Lung (tissue), 12 donors: ENCODE results near the gene OR51I1. TPM values are rescaled to one million over a fixed set of nuclear protein-coding genes. Genes with fewer than 3 reads are reported as not detected.
A peak's percentile ranks its signal among the peaks of the same experiment; 100 is the strongest.

Source experiments
- ATAC-seq: fragments of 200-7000 bp; cut with Tn5 transposase; one replicate; pipeline ENCODE4 v1.9.1; 2020; ENCODE audit warnings: moderate number of reproducible peaks; ENCODE audit not compliant: insufficient read depth, low FRiP score
- DNase-seq, 3 donors: peaks; one replicate each; pipeline ENCODE4 v3.0.0-alpha.2; 2013 to 2017
- H3K27ac ChIP-seq, 2 donors: one replicate each; pipeline ENCODE4 v1.5.1; 2013; ENCODE audit warnings: mild to moderate bottlenecking in 2 of 2, moderate library complexity in 2 of 2, control low read depth in 1 of 2, inconsistent platforms in 1 of 2, low read depth in 1 of 2, low read length in 1 of 2
- H3K27me3 ChIP-seq, 3 donors: one replicate each; pipeline ENCODE4 v1.5.1; 2013; ENCODE audit warnings: low read length in 2 of 3; ENCODE audit not compliant: control insufficient read depth in 3 of 3, insufficient read depth in 3 of 3
- H3K36me3 ChIP-seq, 4 donors: one replicate each; pipeline ENCODE4 v1.5.1; 2013; ENCODE audit warnings: low read length in 4 of 4, mild to moderate bottlenecking in 1 of 4, moderate library complexity in 1 of 4; ENCODE audit not compliant: control insufficient read depth in 4 of 4, insufficient read depth in 4 of 4
- H3K4me1 ChIP-seq, 5 donors: one replicate each; pipeline ENCODE4 v1.5.1; 2013; ENCODE audit warnings: low read length in 5 of 5, mild to moderate bottlenecking in 2 of 5, moderate library complexity in 1 of 5; ENCODE audit not compliant: control insufficient read depth in 5 of 5, insufficient read depth in 5 of 5
- H3K4me3 ChIP-seq: one replicate; pipeline ENCODE4 v1.5.1; 2013; ENCODE audit warnings: mild to moderate bottlenecking, control low read depth, moderate library complexity
- H3K9ac ChIP-seq, 2 donors: one replicate each; pipeline ENCODE4 v1.5.1; 2013; ENCODE audit warnings: low read length in 2 of 2, control low read depth in 1 of 2; ENCODE audit not compliant: insufficient read depth in 1 of 2
- H3K9me3 ChIP-seq, 4 donors: one replicate each; pipeline ENCODE4 v1.5.1; 2013; ENCODE audit warnings: low read length in 3 of 4, mild to moderate bottlenecking in 1 of 4, moderate library complexity in 1 of 4; ENCODE audit not compliant: control insufficient read depth in 4 of 4, insufficient read depth in 3 of 4
- whole genome bisulfite sequencing, 2 donors: extraction: QIAGEN DNeasy Blood & Tissue Kit; methylation state at CpG; one replicate each; pipeline ENCODE4 v1.1.7; 2013; 5-methylcytosine and 5-hydroxymethylcytosine counted together
- polyA plus RNA-seq, 2 donors: library from polyadenylated mRNA; stranded (reverse); fragments of 200-250 nt; gene quantifications; one replicate each; pipeline ENCODE4 v1.2.1, GENCODE V29; 2013
- total RNA-seq, 2 donors: library from RNA; depleted of rRNA in 1 of 2; stranded (reverse); fragments of >200 nt in 1 of 2; gene quantifications; one replicate each; pipeline ENCODE4 v1.2.1, GENCODE V29; 2014 to 2021
- TF ChIP-seq, protein P1 (sequence below): IDR thresholded peaks from 2 replicates; pipeline ENCODE4 v1.5.1; 2012; ENCODE audit warnings: mild to moderate bottlenecking; ENCODE audit errors: control extremely low read depth, extremely low read depth
- donor health status: control.
- donor health status: control.
- donor health status: Bipolar disorder and iron deficiency.
- donor health status: healthy.
- donor health status: DM: yes; HTN: yes; CAD: no.

The OR51I1 gene
- total and polyA plus RNA-seq, 4 donors, result 3.2 TPM; not detected in 3

DNA sequence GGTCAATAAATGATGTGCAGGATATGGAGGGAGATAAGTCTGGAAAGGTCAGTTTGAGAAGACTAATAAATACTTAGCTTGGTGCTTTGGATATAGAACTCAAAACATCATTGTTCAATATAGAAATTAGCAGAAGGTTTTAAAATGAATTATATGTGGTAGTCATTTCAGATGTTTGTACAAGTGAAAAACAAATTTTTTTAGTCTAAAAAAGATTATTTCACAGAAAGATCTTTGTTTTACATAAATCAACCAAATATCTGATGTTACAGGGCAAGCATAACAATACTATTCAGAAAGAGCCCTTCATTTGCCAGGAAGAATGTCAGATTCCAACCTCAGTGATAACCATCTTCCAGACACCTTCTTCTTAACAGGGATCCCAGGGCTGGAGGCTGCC is 47.1 kb upstream of the OR51I1 start, which contains the start of gene OR52D1:
Gene OR52D1, plus strand, starts transcription at position 301 of the 400 bp plus-strand sequence. Its CDS starts 22 bp downstream, at position 323.
- no peak within 1 kb of the TSS for H3K4me3 ChIP-seq

DNA sequence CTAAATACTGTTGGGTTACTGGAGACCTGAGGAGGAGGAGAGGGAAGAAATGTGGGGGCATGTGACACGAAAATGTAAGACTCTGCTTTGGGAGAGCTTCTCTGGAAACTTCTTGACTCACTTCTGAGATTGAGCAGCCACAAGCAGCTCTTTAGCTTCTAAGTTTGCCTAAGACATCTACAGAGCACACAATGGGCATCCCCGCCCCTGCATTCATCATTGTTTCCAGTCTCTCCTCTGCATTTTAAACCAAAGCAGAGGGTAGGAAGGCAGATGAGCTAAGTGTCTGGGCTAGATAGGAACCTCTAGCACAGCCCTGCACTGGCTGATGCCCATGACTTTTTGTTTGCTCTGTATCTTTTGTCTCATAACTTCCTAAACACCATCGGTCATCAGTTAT is 45.1 kb upstream of the OR51I1 start:
- H3K9ac ChIP-seq, result no peak overlapping the region
- 71 to 80% methylated on average over 3 of the region's 3 CpGs for WGBS, 2 donors
- H3K36me3 ChIP-seq, result no peaks in the 10 kb centered on the region
- H3K9me3 ChIP-seq, result no peaks in the 10 kb centered on the region
- H3K4me3 ChIP-seq, result no peak overlapping the region
- no peaks in the 10 kb centered on the region for H3K4me1 ChIP-seq
- H3K27me3 ChIP-seq, result no peaks in the 10 kb centered on the region
- DNase-seq (no peak), ATAC-seq (no peak)
- H3K27ac ChIP-seq, result no peak overlapping the region
- TF ChIP-seq, protein P1, sequence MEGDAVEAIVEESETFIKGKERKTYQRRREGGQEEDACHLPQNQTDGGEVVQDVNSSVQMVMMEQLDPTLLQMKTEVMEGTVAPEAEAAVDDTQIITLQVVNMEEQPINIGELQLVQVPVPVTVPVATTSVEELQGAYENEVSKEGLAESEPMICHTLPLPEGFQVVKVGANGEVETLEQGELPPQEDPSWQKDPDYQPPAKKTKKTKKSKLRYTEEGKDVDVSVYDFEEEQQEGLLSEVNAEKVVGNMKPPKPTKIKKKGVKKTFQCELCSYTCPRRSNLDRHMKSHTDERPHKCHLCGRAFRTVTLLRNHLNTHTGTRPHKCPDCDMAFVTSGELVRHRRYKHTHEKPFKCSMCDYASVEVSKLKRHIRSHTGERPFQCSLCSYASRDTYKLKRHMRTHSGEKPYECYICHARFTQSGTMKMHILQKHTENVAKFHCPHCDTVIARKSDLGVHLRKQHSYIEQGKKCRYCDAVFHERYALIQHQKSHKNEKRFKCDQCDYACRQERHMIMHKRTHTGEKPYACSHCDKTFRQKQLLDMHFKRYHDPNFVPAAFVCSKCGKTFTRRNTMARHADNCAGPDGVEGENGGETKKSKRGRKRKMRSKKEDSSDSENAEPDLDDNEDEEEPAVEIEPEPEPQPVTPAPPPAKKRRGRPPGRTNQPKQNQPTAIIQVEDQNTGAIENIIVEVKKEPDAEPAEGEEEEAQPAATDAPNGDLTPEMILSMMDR, result no peak

More for the DNA sequence above, 47.1 kb upstream of the OR51I1 start, which contains the start of gene OR52D1:
- no peaks in the 10 kb centered on the region for H3K9me3 ChIP-seq
- ATAC-seq (no peak), DNase-seq (no peak)
- H3K4me1 ChIP-seq, result no peaks in the 10 kb centered on the region
- TF ChIP-seq, protein P1, result no peak
- H3K27ac ChIP-seq, result no peak within 1 kb of the TSS
- no peaks in the 10 kb centered on the region for H3K36me3 ChIP-seq
- H3K9ac ChIP-seq, result no peak within 1 kb of the TSS
- H3K27me3 ChIP-seq, result no peaks in the 10 kb centered on the region

GRCh38 chr11:5486003-5486402 is 44.7 kb upstream of the OR51I1 start:
- no peaks in the 10 kb centered on the region for H3K27me3 ChIP-seq
- no peak overlapping the region for H3K9ac ChIP-seq
- H3K9me3 ChIP-seq, result no peaks in the 10 kb centered on the region
- H3K4me1 ChIP-seq, result no peaks in the 10 kb centered on the region
- 57 to 73% methylated on average over 3 of the region's 3 CpGs for WGBS, 2 donors
- DNase-seq (no peak), ATAC-seq (no peak)
- no peak overlapping the region for H3K27ac ChIP-seq
- TF ChIP-seq, protein P1, result no peak
- no peaks in the 10 kb centered on the region for H3K36me3 ChIP-seq
- no peak overlapping the region for H3K4me3 ChIP-seq

GRCh38 chr11:5476186-5476819 is 35.0 kb upstream of the OR51I1 start:
- TF ChIP-seq, protein P1, result peak; percentile 30
- Histone ChIP-seq H3K9ac (no peak overlapping the region), H3K27me3 (no peaks in the 10 kb centered on the region), H3K27ac (no peak overlapping the region), H3K36me3 (no peaks in the 10 kb centered on the region), H3K4me1 (no peaks in the 10 kb centered on the region), H3K4me3 (no peak overlapping the region), H3K9me3 (no peaks in the 10 kb centered on the region)
- DNase-seq, result peak; percentile 29 to 49 (median 47)
- 34 to 41% methylated on average over 2 of the region's 2 CpGs for WGBS, 2 donors
- peak; percentile 75 for ATAC-seq
